HepG2 (cell line): Measurements from ENCODE around the gene NDUFB4. TPM values are rescaled to one million over a fixed set of nuclear protein-coding genes. Genes with fewer than 3 reads are reported as not detected.

Experiments
- ADNP ChIP-seq: sonication (generic); formaldehyde crosslinking; IDR thresholded peaks from 2 replicates; pipeline ENCODE4 v1.4.0; 2020; ENCODE audit warnings: missing genetic modification reagents
- AHDC1 ChIP-seq: sonication (generic); formaldehyde crosslinking; IDR thresholded peaks from 2 replicates; pipeline ENCODE4 v1.5.1; 2020; ENCODE audit warnings: mild to moderate bottlenecking, missing genetic modification reagents, borderline replicate concordance
- CBX2 ChIP-seq, 2 experiments: fragments of 200-600 bp in 1 of 2; sonication (generic); formaldehyde crosslinking in 1 of 2; IDR thresholded peaks; 2 replicates each; pipeline versions ENCODE4 v1.7.0 to v1.8.1; 2018 to 2022; ENCODE audit warnings: low read depth in 2 of 2, low read length in 1 of 2, mild to moderate bottlenecking in 1 of 2, missing genetic modification reagents in 1 of 2
- CREM ChIP-seq, 2 experiments: sonication (generic) in 1 of 2; formaldehyde crosslinking in 1 of 2; IDR thresholded peaks; 2 replicates each; pipeline versions ENCODE4 v1.4.0 to v1.6.1; 2016 to 2020; ENCODE audit warnings: antibody characterized with exemption in 1 of 2, mild to moderate bottlenecking in 1 of 2, missing genetic modification reagents in 1 of 2
- FOXK1 ChIP-seq: sonication (generic); formaldehyde crosslinking; IDR thresholded peaks from 2 replicates; pipeline ENCODE4 v1.4.0; 2020; ENCODE audit warnings: low read depth, missing genetic modification reagents, borderline replicate concordance
- GRHL1 ChIP-seq: sonication (generic); formaldehyde crosslinking; conservative IDR thresholded peaks from 2 replicates; pipeline ENCODE4 v1.8.0; 2022; ENCODE audit warnings: missing genetic modification reagents
- HNF4G ChIP-seq, 2 experiments: sonication (generic) in 1 of 2; formaldehyde crosslinking in 1 of 2; IDR thresholded peaks; 2 replicates each; pipeline versions ENCODE4 v1.4.0 to v1.6.1; 2011 to 2020; ENCODE audit warnings: borderline replicate concordance in 2 of 2, low read depth in 2 of 2, mild to moderate bottlenecking in 2 of 2, low read length in 1 of 2, missing genetic modification reagents in 1 of 2, moderate library complexity in 1 of 2
- HNRNPL ChIP-seq: fragments of 200-400 bp; formaldehyde crosslinking; IDR thresholded peaks from 2 replicates; pipeline ENCODE4 v1.6.1; 2017; ENCODE audit warnings: mild to moderate bottlenecking, low read depth, low read length
- RARA ChIP-seq: IDR thresholded peaks from 2 replicates; pipeline ENCODE4 v1.6.1; 2016; ENCODE audit warnings: missing genetic modification reagents, missing compliant biosample characterization
- SOX5 ChIP-seq: IDR thresholded peaks from 2 replicates; pipeline ENCODE4 v1.6.1; 2016; ENCODE audit warnings: borderline replicate concordance
- SOX6 ChIP-seq, 2 experiments: fragments of 450-650 bp in 1 of 2; sonication (generic) in 1 of 2; formaldehyde crosslinking in 1 of 2; IDR thresholded peaks; 2 replicates each; pipeline versions ENCODE4 v1.4.0 to v1.6.1; 2017 to 2020; ENCODE audit warnings: antibody characterized with exemption in 1 of 2, mild to moderate bottlenecking in 1 of 2, missing genetic modification reagents in 1 of 2
- SSRP1 ChIP-seq: IDR thresholded peaks from 2 replicates; pipeline ENCODE4 v1.6.1; 2016; ENCODE audit warnings: control low read depth
- TFAP4 ChIP-seq: sonication (generic); IDR thresholded peaks from 2 replicates; pipeline ENCODE4 v1.6.1; 2016; ENCODE audit warnings: low read depth, borderline replicate concordance
- TP53 ChIP-seq: sonication (generic); formaldehyde crosslinking; conservative IDR thresholded peaks from 2 replicates; pipeline ENCODE4 v1.4.0; 2020; ENCODE audit warnings: missing genetic modification reagents
- ZNF564 ChIP-seq: sonication (generic); formaldehyde crosslinking; IDR thresholded peaks from 2 replicates; pipeline ENCODE4 v1.8.1; 2023; ENCODE audit warnings: mild to moderate bottlenecking, missing genetic modification reagents
- ZNF768 ChIP-seq: sonication (generic); formaldehyde crosslinking; IDR thresholded peaks from 2 replicates; pipeline ENCODE4 v1.4.0; 2020; ENCODE audit warnings: missing genetic modification reagents
- polyA plus RNA-seq, 8 experiments: library from polyadenylated mRNA; depleted of rRNA in 3 of 8; stranded (reverse) in 7 of 8; unstranded in 1 of 8; fragments of >200 nt; fragmentation: Illumina TruSeq in 4 of 8; extraction: Trizol in 4 of 8; gene quantifications; 2 replicates each; pipeline versions ENCODE4 v1.2.1 to v1.2.3, GENCODE V29; 2011 to 2016; ENCODE audit warnings: low read depth in 4 of 8, missing spikeins in 1 of 8, mixed read lengths in 1 of 8; ENCODE audit not compliant: insufficient read depth in 1 of 8
- total RNA-seq, 5 experiments: library from RNA; depleted of rRNA; stranded (reverse); fragments of >200 nt; fragmentation: Illumina TruSeq; extraction: Trizol; gene quantifications; 2 replicates each; pipeline ENCODE4 v1.2.3, GENCODE V29; 2016; ENCODE audit warnings: low read depth in 1 of 5
- TF ChIP-seq, protein P1 (sequence below), 2 experiments: fragments of 450-650 bp in 1 of 2; sonication (generic) in 1 of 2; formaldehyde crosslinking; IDR thresholded peaks; 2 replicates each; pipeline versions ENCODE4 v1.5.0 to v1.8.0; 2020 to 2022; ENCODE audit warnings: mild to moderate bottlenecking in 1 of 2, missing genetic modification reagents in 1 of 2
- TF ChIP-seq, protein P2 (sequence below): sonication (generic); formaldehyde crosslinking; IDR thresholded peaks from 2 replicates; pipeline ENCODE4 v1.9.0; 2021; ENCODE audit warnings: missing genetic modification reagents, borderline replicate concordance

The NDUFB4 gene
- total and polyA plus RNA-seq, 2 of the 13 experiments (the other 11 are each of a cell fraction or from before 2014, with no cell fraction given), result 115 to 116 TPM

DNA sequence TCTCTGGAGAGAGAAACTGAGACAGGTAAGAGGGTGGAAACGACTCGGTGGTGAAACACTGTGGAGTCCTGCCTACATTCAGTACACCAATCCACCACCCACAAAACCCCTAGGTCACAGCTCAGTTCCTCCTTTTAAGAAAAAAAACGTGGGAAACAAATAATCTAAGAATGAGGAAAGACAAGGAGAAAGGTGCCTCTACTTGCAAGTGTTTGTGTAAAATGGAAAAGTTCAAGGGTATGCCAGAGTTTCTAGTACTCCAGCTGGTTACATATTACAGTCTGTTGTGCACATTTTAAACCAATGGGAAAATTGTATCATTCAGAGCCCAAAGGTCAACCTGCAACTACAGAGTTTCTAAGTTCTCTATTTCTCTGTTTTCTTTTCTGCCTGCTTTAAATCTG lies 53.7 kb downstream of the NDUFB4 start (continued):
- TF ChIP-seq ZNF768 (no peak), SOX5 (CRISPR knock-in tag) (no peak), CBX2 (IDR thresholded peaks at IDR 0.05; ENCODE audit: low read depth, low read length) (no peak), CBX2 (CRISPR knock-in tag; IDR thresholded peaks at IDR 0.05; ENCODE audit: low read depth) (no peak), AHDC1 (CRISPR knock-in tag) (no peak), ADNP (no peak), TP53 (CRISPR knock-in tag) (no peak), RARA (CRISPR knock-in tag) (peak; percentile 78), FOXK1 (CRISPR knock-in tag) (no peak), HNRNPL (no peak), ZNF564 (CRISPR knock-in tag) (no peak), TFAP4 (peak; percentile 80), SOX6 (IDR thresholded peaks at IDR 0.05) (no peak), SOX6 (CRISPR knock-in tag; IDR thresholded peaks at IDR 0.05) (peak; percentile 16; the same call in 1 of the 2 replicates), HNF4G (IDR thresholded peaks at IDR 0.05; ENCODE audit: borderline replicate concordance, low read depth, low read length) (peak; percentile 35; the same call in 1 of the 2 replicates), HNF4G (CRISPR knock-in tag; IDR thresholded peaks at IDR 0.05; ENCODE audit: borderline replicate concordance, low read depth) (no peak), CREM (IDR thresholded peaks at IDR 0.05) (0 out of 2 replicates have a peak, but pooled peaks have one; percentile 25), CREM (CRISPR knock-in tag; IDR thresholded peaks at IDR 0.05) (no peak), SSRP1 (CRISPR knock-in tag) (no peak), GRHL1 (CRISPR knock-in tag) (no peak)
- TF ChIP-seq, protein P1, sequence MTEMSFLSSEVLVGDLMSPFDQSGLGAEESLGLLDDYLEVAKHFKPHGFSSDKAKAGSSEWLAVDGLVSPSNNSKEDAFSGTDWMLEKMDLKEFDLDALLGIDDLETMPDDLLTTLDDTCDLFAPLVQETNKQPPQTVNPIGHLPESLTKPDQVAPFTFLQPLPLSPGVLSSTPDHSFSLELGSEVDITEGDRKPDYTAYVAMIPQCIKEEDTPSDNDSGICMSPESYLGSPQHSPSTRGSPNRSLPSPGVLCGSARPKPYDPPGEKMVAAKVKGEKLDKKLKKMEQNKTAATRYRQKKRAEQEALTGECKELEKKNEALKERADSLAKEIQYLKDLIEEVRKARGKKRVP (CRISPR knock-in tag; IDR thresholded peaks at IDR 0.05), result no peak
- TF ChIP-seq, protein P2, sequence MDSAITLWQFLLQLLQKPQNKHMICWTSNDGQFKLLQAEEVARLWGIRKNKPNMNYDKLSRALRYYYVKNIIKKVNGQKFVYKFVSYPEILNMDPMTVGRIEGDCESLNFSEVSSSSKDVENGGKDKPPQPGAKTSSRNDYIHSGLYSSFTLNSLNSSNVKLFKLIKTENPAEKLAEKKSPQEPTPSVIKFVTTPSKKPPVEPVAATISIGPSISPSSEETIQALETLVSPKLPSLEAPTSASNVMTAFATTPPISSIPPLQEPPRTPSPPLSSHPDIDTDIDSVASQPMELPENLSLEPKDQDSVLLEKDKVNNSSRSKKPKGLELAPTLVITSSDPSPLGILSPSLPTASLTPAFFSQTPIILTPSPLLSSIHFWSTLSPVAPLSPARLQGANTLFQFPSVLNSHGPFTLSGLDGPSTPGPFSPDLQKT (CRISPR knock-in tag), result no peak
